Nephron (organoid): ENCODE measurements around the gene GDPD4.

Experiments used
- H3K27ac Mint-ChIP-seq, 3 experiments: 2 replicates each; pipeline ENCODE4 v1.8.0; 2020; ENCODE audit warnings: mixed read lengths in 3 of 3, mild to moderate bottlenecking in 2 of 3, moderate library complexity in 1 of 3
- H3K27me3 Mint-ChIP-seq: 2 replicates; pipeline ENCODE4 v1.8.0; 2021; ENCODE audit warnings: low read depth, mild to moderate bottlenecking, moderate library complexity, mixed read lengths
- H3K36me3 Mint-ChIP-seq: 2 replicates; pipeline ENCODE4 v1.8.0; 2020; ENCODE audit warnings: low read depth, mixed read lengths
- H3K4me1 Mint-ChIP-seq: 2 replicates; pipeline ENCODE4 v1.8.0; 2020; ENCODE audit warnings: mixed read lengths
- H3K4me3 Mint-ChIP-seq, 3 experiments: 2 replicates each; pipeline ENCODE4 v1.8.0; 2020; ENCODE audit warnings: mild to moderate bottlenecking in 3 of 3, mixed read lengths in 3 of 3, moderate library complexity in 2 of 3
- H3K9me3 Mint-ChIP-seq: 2 replicates; pipeline ENCODE4 v1.8.0; 2020; ENCODE audit warnings: mixed read lengths
- CTCF ChIP-seq, 3 experiments: fragments of 200-600 bp; sonication (generic); IDR thresholded peaks; one replicate each; pipeline ENCODE4 v1.5.0; 2021; ENCODE audit warnings: antibody characterized with exemption in 3 of 3; ENCODE audit not compliant: unreplicated experiment in 3 of 3

The GDPD4 gene

DNA sequence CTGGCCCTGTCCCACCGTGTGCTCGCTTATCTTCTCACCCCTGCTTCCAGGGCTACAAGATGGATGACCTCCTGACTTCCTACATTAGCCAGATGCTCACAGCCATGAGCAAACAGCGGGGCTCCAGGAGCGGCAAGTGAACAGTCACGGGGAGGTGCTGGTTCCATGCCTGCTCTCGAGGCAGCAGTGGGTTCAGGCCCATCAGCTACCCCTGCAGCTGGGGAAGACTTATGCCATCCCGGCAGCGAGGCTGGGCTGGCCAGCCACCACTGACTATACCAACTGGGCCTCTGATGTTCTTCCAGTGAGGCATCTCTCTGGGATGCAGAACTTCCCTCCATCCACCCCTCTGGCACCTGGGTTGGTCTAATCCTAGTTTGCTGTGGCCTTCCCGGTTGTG is 86.9 kb downstream of the GDPD4 start:
- Mint-ChIP-seq H3K4me1 (no peaks in the 10 kb centered on the region), H3K36me3 (no peaks in the 10 kb centered on the region), H3K4me3 (no peak overlapping the region), H3K27ac (no peak overlapping the region), H3K9me3 (no peaks in the 10 kb centered on the region), H3K27me3 (peaks cover 7% of the 10 kb centered on the region)
- no peak for TF ChIP-seq CTCF (IDR thresholded peaks at IDR 0.05; ENCODE audit: unreplicated experiment in 3 of 3)

DNA sequence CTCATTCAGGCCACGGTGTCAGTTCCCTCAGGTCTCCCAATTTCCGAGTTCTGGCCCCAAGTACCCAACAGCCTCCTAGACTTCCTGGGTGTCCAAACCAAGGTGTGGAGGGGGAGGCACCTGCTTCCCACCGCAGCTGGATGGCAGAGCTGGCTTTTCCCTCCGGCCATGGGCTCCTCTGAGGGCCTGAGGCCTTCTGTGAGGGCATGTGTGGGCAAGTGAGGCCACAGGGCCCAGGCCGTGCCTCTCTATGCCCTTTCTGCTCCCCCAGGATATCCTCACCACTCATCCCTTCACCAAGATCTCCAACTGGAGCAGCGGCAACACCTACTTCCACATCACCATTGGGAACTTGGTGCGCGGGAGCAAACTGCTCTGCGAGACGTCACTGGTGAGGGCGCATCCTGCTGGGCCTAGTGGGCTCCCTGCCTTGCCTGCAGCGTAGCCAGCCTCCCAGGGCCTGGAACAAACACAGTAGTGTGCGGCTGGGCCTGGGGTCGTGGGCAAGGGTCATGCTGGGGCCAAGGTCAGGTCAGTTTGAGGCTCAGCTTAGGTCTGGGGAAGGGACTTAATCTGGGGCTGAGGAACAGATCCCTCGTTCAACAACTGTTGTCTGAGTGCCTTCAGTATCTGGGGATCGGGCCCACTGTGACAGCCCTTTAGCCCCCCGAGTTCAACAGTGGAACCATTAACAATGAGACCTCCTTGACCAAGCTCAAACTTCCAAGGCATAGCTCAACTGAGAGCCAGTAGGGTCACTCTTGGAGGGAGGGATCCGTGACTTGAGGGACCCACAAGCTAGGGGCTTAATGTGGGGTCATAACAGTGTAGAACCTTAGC is 87.7 kb downstream of the GDPD4 start:
- no peaks in the 10 kb centered on the region for H3K4me1 Mint-ChIP-seq
- no peaks in the 10 kb centered on the region for H3K36me3 Mint-ChIP-seq
- H3K27me3 Mint-ChIP-seq = peaks cover 10% of the 10 kb centered on the region
- H3K27ac Mint-ChIP-seq = no peak overlapping the region
- H3K9me3 Mint-ChIP-seq = no peaks in the 10 kb centered on the region
- H3K4me3 Mint-ChIP-seq = no peak overlapping the region
- TF ChIP-seq CTCF (IDR thresholded peaks at IDR 0.05; ENCODE audit: unreplicated experiment in 3 of 3) = no peak

DNA sequence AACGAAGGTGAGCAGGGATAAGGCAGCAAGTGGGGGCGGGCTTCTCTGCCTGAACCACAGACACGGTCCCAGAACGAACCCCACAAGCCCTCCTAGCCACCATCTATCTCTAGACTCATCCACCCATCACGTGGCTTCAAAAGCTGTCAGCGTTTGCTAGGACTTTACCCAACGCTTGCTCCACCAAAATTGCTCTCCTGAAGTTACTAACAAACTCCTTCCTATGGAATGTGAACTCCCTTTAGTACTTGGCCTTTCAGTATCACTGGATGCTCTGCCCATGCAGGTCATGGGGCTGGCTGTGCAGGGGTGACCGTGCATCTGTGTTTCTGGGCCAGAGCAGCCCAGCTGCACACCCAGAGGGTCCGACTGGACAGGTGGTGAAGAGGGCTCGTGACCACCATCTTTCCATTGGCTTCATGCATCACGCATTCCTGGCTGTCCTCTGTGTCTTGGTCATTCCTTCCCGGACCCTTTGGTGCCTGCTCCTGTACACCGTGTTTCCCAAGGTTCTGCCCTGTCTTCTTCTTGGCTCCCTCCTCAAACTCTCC is 88.4 kb downstream of the GDPD4 start:
- Mint-ChIP-seq H3K4me1 (no peaks in the 10 kb centered on the region), H3K27ac (no peak overlapping the region), H3K9me3 (no peaks in the 10 kb centered on the region), H3K4me3 (no peak overlapping the region), H3K36me3 (no peaks in the 10 kb centered on the region), H3K27me3 (peaks cover 11% of the 10 kb centered on the region)
- TF ChIP-seq CTCF (IDR thresholded peaks at IDR 0.05; ENCODE audit: unreplicated experiment in 3 of 3) = no peak

- no peak overlapping the region for H3K4me3 Mint-ChIP-seq
- peaks cover 11% of the 10 kb centered on the region for H3K27me3 Mint-ChIP-seq
- H3K36me3 Mint-ChIP-seq = no peaks in the 10 kb centered on the region
- no peaks in the 10 kb centered on the region for H3K9me3 Mint-ChIP-seq
- H3K27ac Mint-ChIP-seq = no peak overlapping the region
- H3K4me1 Mint-ChIP-seq = no peaks in the 10 kb centered on the region
- no peak for TF ChIP-seq CTCF (IDR thresholded peaks at IDR 0.05; ENCODE audit: unreplicated experiment in 3 of 3)
These were observed 89.0 kb downstream of the GDPD4 start for GRCh38 chr11:77212314-77213007.

DNA sequence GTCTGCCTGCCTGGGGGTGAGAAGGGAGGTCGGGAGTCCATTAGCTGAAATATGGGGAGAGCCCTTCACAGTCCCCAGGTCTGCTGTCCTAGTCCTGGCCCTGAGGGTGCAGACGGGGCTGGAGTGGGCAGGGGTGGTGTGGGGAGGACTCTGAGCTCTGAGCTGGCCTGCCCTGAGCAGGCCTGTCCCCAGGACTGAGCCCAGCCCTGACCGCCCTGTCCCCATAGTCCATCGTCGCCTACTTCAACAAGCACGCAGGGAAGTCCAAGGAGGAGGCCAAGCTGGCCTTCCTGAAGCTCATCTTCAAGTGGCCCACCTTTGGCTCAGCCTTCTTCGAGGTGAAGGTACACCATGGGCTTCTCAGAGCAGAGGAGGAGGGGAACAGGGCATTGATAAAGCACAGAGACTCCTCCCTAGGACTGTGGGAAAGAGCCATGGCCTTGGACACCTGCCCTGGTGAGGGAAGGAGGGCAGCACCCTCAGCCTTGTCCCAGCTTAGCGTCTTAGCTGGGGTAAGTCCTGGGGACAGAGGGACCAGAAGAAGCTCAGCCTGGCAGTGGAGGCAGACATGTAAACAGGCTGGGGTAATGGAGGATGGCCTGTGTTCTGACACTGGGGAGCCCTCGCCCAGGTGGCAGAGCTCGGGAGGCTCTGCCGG is 89.8 kb downstream of the GDPD4 start:
- TF ChIP-seq CTCF (IDR thresholded peaks at IDR 0.05; ENCODE audit: unreplicated experiment in 3 of 3) = no peak
- Mint-ChIP-seq H3K27ac (no peak overlapping the region), H3K27me3 (peaks cover 11% of the 10 kb centered on the region), H3K9me3 (no peaks in the 10 kb centered on the region), H3K4me1 (no peaks in the 10 kb centered on the region), H3K4me3 (no peak overlapping the region), H3K36me3 (no peaks in the 10 kb centered on the region)
